T-helper 2 cell treated with Interferon-gamma antibody and Interleukin-4, amounts not matched to agents 100 ng/mL and 5 ng/mL, for 36 hours (primary cell): ENCODE data around the gene DEPP1. TPM values are rescaled to one million over a fixed set of nuclear protein-coding genes. Genes with fewer than 3 reads are reported as not detected.

Experiments used
- intact Hi-C: fragments of 100-400 bp; cut with micrococcal nuclease; formaldehyde crosslinking; loops from one replicate; pipeline ENCODE4 v1.15.1; 2023
- total RNA-seq: library from RNA; stranded (reverse); gene quantifications from 2 replicates; pipeline ENCODE4 v1.2.3, GENCODE V29; 2022

Gene DEPP1
- total RNA-seq, 1 donor from 2014 or later = 1.7 TPM

DNA sequence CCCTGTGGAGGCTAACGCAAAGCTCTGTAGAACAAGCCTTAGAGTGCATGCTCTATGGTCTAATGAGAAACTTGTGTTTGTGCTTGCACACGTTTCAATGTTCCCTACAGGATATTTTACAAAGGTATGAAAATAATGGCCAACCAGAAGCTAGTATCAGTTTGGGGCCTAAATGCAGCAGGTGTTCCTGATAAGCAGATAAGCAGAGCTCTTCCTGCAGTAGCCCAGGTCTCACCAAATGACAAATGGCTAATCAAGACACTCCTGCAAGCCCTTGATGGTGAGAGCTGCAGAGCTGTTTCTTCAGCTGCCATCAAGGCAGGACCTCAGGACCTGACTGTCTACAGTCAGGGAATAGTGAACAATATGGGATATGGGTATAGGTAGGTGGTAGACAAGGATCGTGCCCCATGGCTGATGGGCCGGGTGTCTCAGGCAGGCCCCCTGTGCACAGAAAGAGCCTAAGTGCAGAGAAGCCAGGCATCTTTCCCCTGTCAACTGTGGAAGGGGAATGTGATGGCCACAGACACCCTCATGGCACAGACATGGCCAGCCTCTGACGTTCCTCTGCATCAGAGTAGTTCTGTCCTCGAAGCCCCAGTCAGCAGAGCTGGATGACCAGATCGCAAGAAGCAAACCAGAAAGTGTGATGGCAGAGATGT is 42.2 kb downstream of the DEPP1 start:
- intact Hi-C loops = no loop called here

DNA sequence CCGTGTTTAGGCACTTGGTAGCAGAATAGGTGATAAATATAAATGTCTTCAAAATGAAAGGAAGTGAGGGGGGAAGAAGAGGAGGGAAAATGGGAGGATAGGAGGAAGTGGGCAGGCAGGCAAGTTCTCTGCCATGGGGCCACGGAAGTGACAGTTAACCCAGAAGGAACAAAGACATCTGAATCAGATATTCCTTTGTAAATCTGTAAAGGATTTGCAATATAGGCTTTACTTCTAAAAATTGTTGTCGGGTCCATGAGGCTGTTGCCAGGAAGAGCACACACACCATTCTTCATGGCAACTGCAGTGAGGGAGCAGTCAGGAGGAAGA is 42.7 kb downstream of the DEPP1 start:
- intact Hi-C loops = no loop called here

DNA sequence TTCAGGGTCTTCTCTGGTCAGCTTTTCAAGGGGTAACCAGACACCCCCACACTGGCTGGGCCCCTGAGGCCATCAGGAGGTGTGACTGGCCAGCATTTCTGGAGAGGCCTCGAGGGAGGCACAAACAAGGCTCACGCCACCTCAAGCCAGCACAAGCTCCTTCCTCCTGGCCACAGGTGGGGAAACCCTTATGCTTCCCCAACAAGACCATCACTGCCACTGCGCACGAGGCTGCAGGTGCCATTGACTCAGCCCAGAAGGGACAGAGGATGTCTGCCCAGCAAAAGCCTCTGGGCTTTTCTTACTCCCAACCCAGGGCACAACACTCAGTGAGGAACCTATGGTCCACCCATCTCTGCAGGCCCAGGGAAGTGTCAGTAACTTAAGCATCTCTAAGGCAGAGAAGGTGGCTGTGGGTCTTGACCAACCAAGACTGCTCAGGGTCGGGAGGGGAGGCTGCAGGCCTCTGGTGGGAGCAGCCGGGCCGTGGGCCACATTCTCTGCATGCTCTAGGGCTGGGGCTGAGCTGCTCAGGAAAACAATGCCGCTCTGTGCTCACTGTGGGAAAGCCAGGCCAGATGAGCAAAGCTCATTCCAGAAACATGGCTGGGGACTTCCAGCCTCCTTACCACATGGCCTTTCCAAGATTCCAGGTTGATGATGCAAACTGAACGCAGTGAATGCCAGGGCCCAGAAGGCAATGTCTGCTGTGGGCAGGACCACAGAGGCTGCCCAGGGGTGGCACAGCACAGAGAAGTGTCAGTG is 43.2 kb downstream of the DEPP1 start:
- intact Hi-C loops = no loop called here

DNA sequence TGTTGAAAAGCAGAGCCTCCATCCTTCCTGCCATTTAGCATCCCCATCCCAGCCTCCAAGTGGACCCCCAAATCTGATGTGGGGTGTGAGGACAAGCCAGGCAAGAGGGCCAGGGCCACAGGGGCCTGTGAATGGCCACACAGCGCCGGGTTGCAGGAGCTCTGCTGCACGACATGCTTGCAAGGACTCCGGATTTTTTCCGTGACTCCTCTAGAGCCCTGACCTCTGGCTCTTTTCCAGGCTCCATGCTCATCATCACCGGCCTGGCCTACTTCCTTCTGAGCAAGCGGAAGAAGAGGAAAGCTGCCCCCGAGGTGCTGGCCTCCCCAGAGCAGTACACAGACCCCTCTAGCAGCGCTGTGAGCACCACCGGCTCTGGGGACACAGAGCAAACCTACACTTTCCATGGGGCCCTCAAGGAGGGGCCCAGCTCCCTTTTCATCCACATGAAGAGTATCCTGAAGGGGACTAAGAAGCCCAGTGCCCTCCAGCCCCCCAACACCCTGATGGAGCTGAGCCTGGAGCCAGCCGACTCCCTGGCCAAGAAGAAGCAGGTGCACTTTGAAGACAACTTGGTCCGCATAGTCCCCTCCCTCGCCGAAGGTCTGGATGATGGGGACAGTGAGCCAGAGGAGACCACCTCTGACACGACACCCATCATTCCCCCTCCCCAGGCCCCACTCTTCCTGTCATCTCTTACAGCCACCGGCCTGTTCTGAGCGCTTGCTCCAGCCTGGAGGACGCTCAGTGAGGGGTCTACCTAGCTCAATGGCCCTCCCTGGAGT is 44.0 kb downstream of the DEPP1 start:
- intact Hi-C loops = no loop called here

DNA sequence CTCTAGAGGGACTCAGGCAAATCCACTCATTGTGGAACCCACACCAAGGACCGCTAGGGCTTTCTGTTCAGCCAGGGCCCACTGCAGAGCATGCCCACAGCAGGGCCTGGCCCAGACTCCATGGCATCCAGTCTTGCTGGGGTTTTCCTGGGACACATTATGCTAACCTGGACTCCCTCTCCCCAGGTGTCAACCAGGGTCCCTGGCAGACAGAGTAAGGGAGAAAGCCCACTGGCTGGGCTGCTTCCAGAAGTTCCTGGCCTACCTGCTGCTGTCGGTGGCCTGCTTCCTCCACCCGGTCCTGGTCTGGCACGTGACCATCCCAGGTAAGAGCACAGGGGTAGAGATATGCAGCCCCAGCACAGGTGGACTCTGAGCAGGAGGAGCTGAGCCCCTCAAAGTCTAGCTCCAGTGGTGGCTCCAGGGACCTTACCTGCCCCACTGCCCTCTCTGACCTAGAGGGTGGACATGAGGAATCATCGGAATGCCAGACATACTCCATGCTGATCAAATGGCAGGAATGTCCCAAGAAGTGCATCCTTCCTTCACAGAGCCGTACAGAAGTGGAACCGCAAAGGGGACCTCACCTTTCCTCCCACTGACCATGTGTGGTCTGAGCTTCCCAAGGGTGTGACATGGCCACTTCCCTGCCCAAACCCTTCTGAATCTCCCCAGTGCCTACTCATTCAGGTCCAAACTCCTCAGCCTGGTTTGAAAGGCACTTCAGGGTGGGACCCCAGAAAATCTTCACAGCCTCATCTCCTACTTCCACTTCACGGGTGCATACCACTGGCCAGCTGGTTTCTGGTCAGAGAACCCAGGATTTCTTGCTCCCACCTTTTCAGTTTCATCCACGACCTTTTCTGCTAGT is 44.9 kb downstream of the DEPP1 start:
- intact Hi-C loops = loop anchor here (2.0 kb wide), 2 partner anchors 25 to 75 kb away; partner anchors contain the start of gene RASSF4

DNA sequence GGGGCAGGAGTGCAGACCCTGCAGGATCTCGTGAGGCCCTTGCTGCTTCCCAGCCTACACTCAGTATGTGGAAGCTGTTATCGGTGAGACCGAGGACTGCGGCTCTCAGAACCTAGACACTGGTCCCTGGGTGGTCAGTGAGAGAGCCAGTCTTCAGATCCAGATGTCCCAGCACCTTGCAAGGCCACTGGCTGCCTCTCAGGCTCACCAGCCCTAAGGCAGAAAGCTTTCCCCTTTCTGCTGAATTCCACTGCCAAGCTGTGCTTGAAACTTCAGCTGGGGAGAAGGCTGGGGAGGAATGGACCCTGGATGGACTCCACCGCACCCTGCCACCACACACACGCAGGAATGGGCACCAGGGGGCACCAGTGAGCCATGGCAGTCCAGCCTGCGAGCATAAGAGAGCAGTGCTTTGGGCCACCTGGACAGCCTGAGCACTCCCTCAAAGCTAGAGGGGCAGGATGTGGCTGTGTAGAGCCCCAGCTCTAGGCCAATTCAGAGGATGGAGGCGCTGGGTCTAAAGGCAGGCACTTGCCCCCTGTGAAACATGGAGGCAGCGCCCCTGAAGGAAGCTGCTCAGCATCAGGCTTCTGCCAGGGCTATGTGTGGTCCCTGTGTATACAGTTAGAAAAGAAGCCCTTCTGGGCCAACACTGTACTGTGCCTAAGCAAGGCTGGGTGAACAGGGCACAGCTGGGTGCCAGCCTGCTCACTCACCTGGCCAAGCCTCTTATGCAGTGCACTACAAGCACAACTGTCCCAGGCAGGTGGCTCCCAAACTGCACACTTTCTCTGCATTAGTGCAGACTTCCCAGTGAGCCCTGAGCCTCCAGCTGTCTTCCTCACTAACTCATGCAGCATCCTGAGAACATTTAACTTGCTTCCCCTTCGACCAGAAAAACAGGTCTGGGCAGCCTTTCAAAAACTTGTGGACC is 45.8 kb downstream of the DEPP1 start:
- intact Hi-C loops = loop anchor here (1.0 to 2.0 kb wide), 3 partner anchors 26 to 76 kb away; partner anchors contain the start of gene RASSF4

DNA sequence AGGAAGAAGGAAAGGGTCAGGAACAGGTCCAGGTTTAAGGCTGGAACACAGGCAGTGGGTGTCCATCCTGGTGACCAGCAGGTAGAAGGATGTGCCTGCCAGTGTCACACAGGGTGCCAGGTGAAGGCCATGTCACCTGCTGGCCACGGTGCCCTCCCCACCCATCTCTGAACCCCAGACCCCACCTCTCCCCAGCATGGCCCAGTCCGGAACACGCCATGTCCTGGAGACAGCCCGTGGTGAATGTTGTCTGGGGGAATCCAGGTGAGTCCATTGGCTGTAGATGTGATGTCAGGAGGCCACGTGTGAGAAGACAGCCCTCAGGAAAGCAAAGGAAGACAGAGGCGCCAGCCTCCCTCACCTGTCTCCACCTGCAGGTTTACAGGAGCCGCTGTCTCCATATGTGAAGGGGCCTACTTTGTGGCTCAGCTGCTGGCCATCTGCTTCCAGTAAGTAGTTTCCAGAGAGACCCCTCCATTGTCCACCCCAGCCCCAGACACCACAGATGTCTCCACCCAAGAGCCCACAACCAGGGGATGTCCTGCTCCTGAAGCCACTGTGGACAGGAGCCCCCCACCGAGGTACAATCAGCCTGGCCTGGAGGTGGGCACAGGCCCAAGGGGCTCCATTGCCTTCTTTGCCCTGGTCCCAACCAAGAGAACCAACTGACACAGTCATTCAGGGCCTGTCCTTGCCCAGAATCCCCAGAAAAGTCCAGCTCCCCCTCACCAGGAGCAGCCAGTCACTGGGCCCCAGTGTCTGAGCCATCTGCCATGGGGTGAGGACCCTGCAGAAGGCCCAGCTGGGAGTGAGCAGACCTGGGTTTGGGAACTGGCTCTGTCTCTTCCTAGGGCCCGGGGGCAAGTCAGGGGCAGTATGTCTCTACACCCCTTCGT is 46.7 kb downstream of the DEPP1 start:
- intact Hi-C loops = loop anchor here (1.0 to 2.0 kb wide), 3 partner anchors 27 to 77 kb away; partner anchors contain the start of gene RASSF4

DNA sequence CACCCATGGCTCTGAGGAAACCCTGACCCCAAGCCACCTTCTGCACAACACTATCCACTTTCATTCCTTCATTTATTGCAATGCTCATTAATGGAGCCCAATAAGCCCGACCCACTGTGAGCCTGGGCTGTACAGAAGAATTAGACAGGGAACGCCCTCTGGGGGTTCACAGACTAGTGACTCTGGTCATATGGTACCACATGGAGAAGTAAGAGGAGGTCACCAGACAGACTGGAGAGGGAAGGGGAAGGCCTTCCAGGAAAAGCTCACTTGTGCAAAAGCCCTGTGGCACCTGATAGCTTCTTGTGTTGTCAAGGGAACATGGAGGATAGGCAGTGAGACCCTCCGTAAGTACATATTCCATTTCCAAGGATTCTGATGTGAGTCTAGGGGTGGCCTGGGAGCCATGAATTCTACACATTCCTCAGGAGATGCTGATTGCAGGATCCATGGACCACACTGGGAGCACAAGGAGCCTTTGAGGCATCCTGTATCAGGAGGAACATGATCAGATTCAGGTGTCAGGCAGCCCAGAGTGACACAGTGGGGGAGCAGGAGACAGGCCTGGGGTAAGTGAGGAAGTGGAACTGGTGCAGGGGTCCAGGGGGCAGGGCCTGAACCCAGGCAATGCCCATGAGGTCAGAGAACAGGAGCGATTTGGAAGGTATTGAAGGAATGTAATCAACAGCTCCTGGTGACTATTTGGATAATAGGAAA is 47.5 kb downstream of the DEPP1 start:
- intact Hi-C loops = no loop called here

DNA sequence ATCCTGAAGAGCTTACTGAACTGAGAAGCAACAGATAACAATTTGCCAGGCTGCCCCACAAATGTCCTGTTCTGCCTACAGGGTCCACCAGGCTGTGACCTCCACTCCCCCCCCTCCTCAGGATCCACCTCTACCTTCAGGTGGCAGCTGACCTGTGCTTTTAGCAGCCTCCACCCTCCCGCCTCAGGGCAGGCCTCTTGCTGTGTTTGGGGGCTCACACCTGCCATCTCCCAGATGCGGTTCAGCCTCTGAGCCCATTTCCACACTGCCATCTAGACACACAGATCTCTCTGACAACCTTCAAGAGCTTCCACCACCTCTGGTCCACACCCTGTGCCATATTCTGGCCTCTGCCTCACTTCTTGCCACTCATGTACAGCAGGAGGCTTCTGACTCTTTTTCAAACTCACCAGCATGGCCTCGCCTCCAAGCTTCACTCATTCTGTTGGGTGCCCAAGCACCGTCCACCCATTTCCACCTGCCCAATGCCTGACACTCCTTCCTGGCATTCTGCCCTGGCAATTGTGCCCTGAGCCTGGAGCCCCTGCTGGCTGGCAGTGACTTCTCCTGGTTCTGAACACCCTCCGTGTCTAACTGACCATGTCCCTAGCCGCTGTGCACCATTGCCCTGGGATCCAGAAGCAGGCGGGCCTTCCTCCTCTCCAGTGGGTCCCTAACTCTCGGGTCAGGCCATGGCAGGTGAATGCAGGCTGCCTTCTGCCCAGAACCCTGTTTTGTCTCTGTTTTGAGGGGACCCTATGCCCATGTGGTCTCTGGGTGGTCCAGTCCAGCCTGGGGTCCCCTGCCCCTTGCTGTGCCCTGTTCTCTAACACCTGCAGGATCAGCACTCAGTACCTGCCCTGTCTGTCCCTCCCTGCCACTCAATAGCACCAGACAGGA is 49.0 kb downstream of the DEPP1 start:
- intact Hi-C loops = no loop called here

DNA sequence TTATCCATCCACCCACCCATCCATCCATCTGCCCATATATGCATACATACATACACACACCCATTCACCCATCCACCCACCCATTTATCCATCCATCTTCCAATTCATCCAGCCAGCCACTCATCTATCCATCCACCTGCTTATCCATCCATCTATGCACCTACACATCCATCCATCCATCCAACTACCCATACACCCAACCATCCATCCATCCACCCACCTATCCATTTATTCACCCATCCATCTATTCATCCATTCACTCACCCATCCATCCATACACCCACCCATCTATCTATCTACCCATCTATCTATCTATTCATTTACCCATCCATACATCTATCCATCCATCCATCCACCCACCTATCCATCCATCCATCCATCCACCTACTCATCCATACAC is 50.1 kb downstream of the DEPP1 start:
- intact Hi-C loops = no loop called here

DNA sequence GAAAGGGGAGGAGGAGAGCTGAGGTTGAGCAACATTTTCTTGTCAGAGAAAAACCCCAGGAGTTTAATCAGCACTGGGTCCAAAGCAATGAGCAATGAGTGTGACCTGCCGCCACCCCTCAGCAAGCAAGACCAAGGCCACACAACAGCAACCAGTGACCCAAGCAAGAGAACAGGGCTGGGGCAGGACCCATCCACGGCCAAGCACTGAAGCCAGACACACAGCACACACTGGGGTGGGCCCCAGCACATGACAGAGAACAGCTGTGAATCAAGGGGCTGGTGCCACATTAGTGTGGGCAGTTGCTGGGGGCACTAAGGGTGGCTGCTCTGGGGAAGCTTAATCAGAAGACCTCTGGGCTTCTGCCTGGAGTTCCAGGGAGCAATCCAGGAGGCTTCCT is 51.3 kb downstream of the DEPP1 start:
- intact Hi-C loops = no loop called here

DNA sequence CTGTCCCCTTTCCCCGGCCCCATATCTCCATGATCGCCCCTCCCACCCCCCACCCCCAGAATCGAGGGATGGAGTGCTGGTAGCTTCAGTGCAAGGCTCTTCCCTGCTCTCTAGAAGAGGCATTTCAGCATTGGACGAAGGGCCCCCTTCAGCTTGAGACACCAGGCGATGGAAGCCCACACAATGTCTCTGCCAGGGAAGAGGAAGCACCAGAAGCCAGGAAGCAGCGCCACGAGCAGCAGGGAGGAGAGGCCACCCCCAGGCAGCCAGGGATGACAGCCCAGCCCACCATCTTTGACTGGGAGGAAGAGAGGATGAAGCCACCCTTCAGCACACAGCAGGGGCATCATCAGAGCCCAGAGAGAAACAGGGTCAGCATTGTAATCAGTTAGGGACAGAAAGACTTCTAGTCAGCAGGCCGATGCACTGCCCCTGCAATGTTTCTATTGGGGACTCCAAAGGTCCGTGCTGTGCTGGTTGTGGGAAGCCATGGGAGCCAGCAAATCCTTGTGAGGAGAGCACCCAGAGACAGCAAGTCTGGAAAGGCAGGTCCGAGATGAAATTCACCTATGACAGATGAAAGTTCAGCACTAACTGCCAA is 51.8 kb downstream of the DEPP1 start:
- intact Hi-C loops = no loop called here

Other genes starting within 250 kb of the DEPP1 start
- not detected in 2 replicates for gene TMEM72, start 67.5 kb downstream of the DEPP1 start, total RNA-seq
- 0.23 and 0.30 TPM in 2 replicates for gene RASSF4, start 19.0 kb downstream of the DEPP1 start, total RNA-seq
- gene ZNF22, start 22.1 kb upstream of the DEPP1 start, total RNA-seq = 32.4 and 34.8 TPM in 2 replicates